Spleen (tissue), 7 donors: Measurements from ENCODE around the gene ANO4.

Experiments
- CTCF ChIP-seq, 11 experiments: fragments of 200-600 bp in 7 of 11; fragments of 450-650 bp in 4 of 11; sonication (generic) in 4 of 11; IDR thresholded peaks in 8 of 11; conservative IDR thresholded peaks in 3 of 11; 1 replicate in 7 of 11; 2 replicates in 4 of 11; pipeline versions ENCODE4 v1.4.0 to v1.8.0; 2016 to 2021; ENCODE audit warnings: antibody characterized with exemption in 11 of 11, inconsistent platforms in 4 of 11, mild to moderate bottlenecking in 1 of 11
- POLR2A ChIP-seq, 3 donors: fragments of 450-650 bp; IDR thresholded peaks; one replicate each; pipeline ENCODE4 v1.5.1; 2017; ENCODE audit warnings: antibody characterized with exemption in 3 of 3, mild to moderate bottlenecking in 1 of 3
- POLR2AphosphoS5 ChIP-seq, 3 donors: sonication (generic); formaldehyde crosslinking; IDR thresholded peaks; one replicate each; pipeline ENCODE4 v1.5.1; 2017; ENCODE audit warnings: antibody characterized with exemption in 3 of 3
- donor health status: DM: no; HTN: no; CAD: no; lungs with moderate emphysema.
- donor health status: DM: no; HTN: no; CAD: no.
- donor health status: DM: no; HTN: no; CAD: no.

GRCh38 chr12:100959481-100959880, 164.9 kb downstream of the ANO4 start:
- TF ChIP-seq CTCF (IDR thresholded peaks at IDR 0.05 in 8 of 11, conservative IDR thresholded peaks at IDR 0.05 in 3 of 11) (no peak), POLR2A (IDR thresholded peaks at IDR 0.05) (no peak), POLR2AphosphoS5 (IDR thresholded peaks at IDR 0.05) (no peak)
